Caco-2 (cell line): ENCODE data around the gene COX7A2. TPM values are rescaled to one million over a fixed set of nuclear protein-coding genes. Genes with fewer than 3 reads are reported as not detected.

Experiments used
- BruUV-seq: library from RNA; stranded (reverse); fragments of 400-500 nt; replicated peaks from 2 replicates; lab custom pipeline; 2021; lab: Mats Ljungman, UMichigan
- CTCF ChIA-PET: fragments of 300-600 bp; sonication (Branson Sonifier 250); formaldehyde crosslinking; loops from one replicate; lab custom pipeline; 2022; ENCODE audit warnings: antibody characterized with exemption; lab: Charles Lee
- POLR2A ChIA-PET: fragments of 300-600 bp; sonication (Branson Sonifier 250); formaldehyde crosslinking; loops from one replicate; lab custom pipeline; 2022; ENCODE audit warnings: antibody characterized with exemption; lab: Charles Lee
- DNase-seq, 2 experiments: peaks; one replicate each; pipeline versions ENCODE4 v3.0.0 to v3.0.0-alpha.2; 2020 to 2022
- H3K27me3 ChIP-seq: replicated peaks from 2 replicates; pipeline ENCODE4 v1.6.0; 2011; ENCODE audit warnings: low read length; ENCODE audit not compliant: control insufficient read depth, insufficient read depth
- H3K36me3 ChIP-seq: 2 replicates; pipeline ENCODE4 v1.5.1; 2011; ENCODE audit warnings: low read length; ENCODE audit not compliant: control insufficient read depth, insufficient read depth
- H3K4me1 ChIP-seq: fragments of 250-450 bp; sonication (Bioruptor Pico); 2 replicates; pipeline ENCODE4 v1.5.1; 2020; ENCODE audit warnings: mild to moderate bottlenecking
- H3K4me3 ChIP-seq: 2 replicates; pipeline ENCODE4 v1.5.1; 2011; ENCODE audit warnings: low read depth, mild to moderate bottlenecking, control low read depth, low read length
- H3K9me3 ChIP-seq: fragments of 250-450 bp; sonication (Bioruptor Pico); 2 replicates; pipeline ENCODE4 v1.5.1; 2020; ENCODE audit warnings: mild to moderate bottlenecking, moderate library complexity
- H3K27ac Mint-ChIP-seq: one replicate; pipeline ENCODE4 v1.8.0; 2022; ENCODE audit warnings: mixed read lengths; ENCODE audit not compliant: unreplicated experiment
- H3K27me3 Mint-ChIP-seq: one replicate; pipeline ENCODE4 v1.8.0; 2022; ENCODE audit warnings: mixed read lengths; ENCODE audit not compliant: insufficient read depth, unreplicated experiment
- H3K36me3 Mint-ChIP-seq: one replicate; pipeline ENCODE4 v1.8.0; 2022; ENCODE audit warnings: mild to moderate bottlenecking, mixed read lengths; ENCODE audit not compliant: insufficient read depth, unreplicated experiment
- H3K4me1 Mint-ChIP-seq: one replicate; pipeline ENCODE4 v1.8.0; 2022; ENCODE audit warnings: low read depth, mixed read lengths; ENCODE audit not compliant: unreplicated experiment
- H3K4me3 Mint-ChIP-seq: one replicate; pipeline ENCODE4 v1.8.0; 2022; ENCODE audit warnings: mild to moderate bottlenecking, moderate library complexity, mixed read lengths; ENCODE audit not compliant: unreplicated experiment
- H3K9me3 Mint-ChIP-seq: one replicate; pipeline ENCODE4 v1.8.0; 2022; ENCODE audit warnings: mixed read lengths; ENCODE audit not compliant: unreplicated experiment
- CTCF ChIP-seq, 2 experiments: fragments of 200-600 bp in 1 of 2; IDR thresholded peaks; 1 replicate in 1 of 2; 2 replicates in 1 of 2; pipeline versions ENCODE4 v1.5.1 to v1.8.0; 2011 to 2022; ENCODE audit warnings: antibody characterized with exemption in 1 of 2, control low read depth in 1 of 2, inconsistent platforms in 1 of 2, low read depth in 1 of 2, low read length in 1 of 2, mild to moderate bottlenecking in 1 of 2, moderate library complexity in 1 of 2; ENCODE audit not compliant: insufficient read depth in 1 of 2, severe bottlenecking in 1 of 2, unreplicated experiment in 1 of 2
- intact Hi-C: fragments of 100-400 bp; cut with micrococcal nuclease; formaldehyde crosslinking; loops from one replicate; pipeline ENCODE4 v1.10.0; 2022; ENCODE audit not compliant: unreplicated experiment
- total RNA-seq: library from RNA; stranded (reverse); gene quantifications from 2 replicates; pipeline ENCODE4 v1.2.3, GENCODE V29; 2022

Gene COX7A2
- total RNA-seq, 1 experiment from 2014 or later, result 381 TPM

DNA sequence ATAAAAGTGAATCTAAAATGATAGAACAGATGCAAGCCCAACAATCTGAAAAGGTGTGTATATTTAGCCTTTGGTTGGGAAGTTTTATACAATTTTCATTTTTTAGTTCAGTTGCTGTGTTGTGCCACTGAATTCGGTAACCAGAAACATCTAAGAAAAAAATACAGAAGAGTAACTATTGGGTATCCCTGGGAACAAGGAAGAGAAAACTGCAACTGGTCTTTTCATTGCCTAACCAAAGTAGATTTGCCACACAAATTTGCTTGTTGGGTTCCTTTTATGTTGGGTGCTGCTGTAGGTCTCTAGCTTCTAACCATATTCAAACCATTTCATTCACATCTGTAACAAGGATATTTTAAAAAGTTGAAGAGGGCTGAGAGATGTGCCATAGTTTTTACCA is 43.8 kb upstream of the COX7A2 start:
- H3K4me1 Mint-ChIP-seq, result no peaks in the 10 kb centered on the region
- Histone ChIP-seq H3K4me1 (no peaks in the 10 kb centered on the region; the same call in 1 of the 2 replicates), H3K27me3 (no peaks in the 10 kb centered on the region), H3K36me3 (no peaks in the 10 kb centered on the region), H3K4me3 (no peak overlapping the region), H3K9me3 (no peaks in the 10 kb centered on the region)
- no TSS peak for BruUV-seq
- no peak for DNase-seq
- POLR2A ChIA-PET, result no interaction called here
- H3K27me3 Mint-ChIP-seq, result no peaks in the 10 kb centered on the region
- H3K9me3 Mint-ChIP-seq, result no peaks in the 10 kb centered on the region
- CTCF ChIA-PET, result no interaction called here
- H3K36me3 Mint-ChIP-seq, result no peaks in the 10 kb centered on the region
- intact Hi-C loops, result no loop called here
- H3K27ac Mint-ChIP-seq, result no peak overlapping the region
- TF ChIP-seq CTCF (IDR thresholded peaks at IDR 0.05; ENCODE audit: insufficient read depth in 1 of 2, low read depth in 1 of 2, low read length in 1 of 2, severe bottlenecking in 1 of 2, unreplicated experiment in 1 of 2), result no peak
- H3K4me3 Mint-ChIP-seq, result no peak overlapping the region

DNA sequence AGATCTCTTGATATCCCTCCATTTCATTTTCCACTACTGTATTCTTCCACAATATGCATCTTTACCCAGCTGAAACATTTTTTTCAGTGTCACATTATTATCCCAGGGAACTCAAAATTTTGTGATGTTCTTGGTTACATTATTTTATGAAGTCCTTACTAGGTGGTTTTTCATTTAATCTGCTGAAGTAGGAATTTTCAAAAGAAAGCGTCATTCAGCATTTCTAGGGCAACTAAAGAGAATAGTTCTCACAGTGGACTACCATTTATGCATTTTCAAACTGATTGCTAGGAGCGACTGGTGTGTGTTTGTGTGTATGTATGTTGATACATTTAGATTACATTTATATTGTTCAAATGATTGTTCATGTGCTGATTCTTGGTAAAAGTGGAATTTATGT is 43.4 kb upstream of the COX7A2 start:
- intact Hi-C loops, result no loop called here
- no peaks in the 10 kb centered on the region for H3K27me3 Mint-ChIP-seq
- Histone ChIP-seq H3K4me1 (no peaks in the 10 kb centered on the region; the same call in 1 of the 2 replicates), H3K9me3 (no peaks in the 10 kb centered on the region), H3K27me3 (no peaks in the 10 kb centered on the region), H3K36me3 (no peaks in the 10 kb centered on the region), H3K4me3 (no peak overlapping the region)
- H3K4me3 Mint-ChIP-seq, result no peak overlapping the region
- ChIA-PET POLR2A (no interaction called here), CTCF (no interaction called here)
- no peaks in the 10 kb centered on the region for H3K36me3 Mint-ChIP-seq
- H3K27ac Mint-ChIP-seq, result no peak overlapping the region
- no peaks in the 10 kb centered on the region for H3K9me3 Mint-ChIP-seq
- no peak for TF ChIP-seq CTCF (IDR thresholded peaks at IDR 0.05; ENCODE audit: insufficient read depth in 1 of 2, low read depth in 1 of 2, low read length in 1 of 2, severe bottlenecking in 1 of 2, unreplicated experiment in 1 of 2)
- no peaks in the 10 kb centered on the region for H3K4me1 Mint-ChIP-seq
- BruUV-seq, result no TSS peak
- DNase-seq, result no peak

- H3K36me3 ChIP-seq, result no peaks in the 10 kb centered on the region
- no peaks in the 10 kb centered on the region for H3K27me3 ChIP-seq
- ChIA-PET POLR2A (interaction anchor here (0.6 to 1.0 kb wide), 3 partner anchors 11 to 182 kb away, joined by 3 to 4 read pairs (median 4); partner anchors contain the start of gene COX7A2), CTCF (interaction anchor here (0.7 to 1.8 kb wide), 2 partner anchors 12 to 19 kb away, joined by 3 to 10 read pairs; no protein-coding TSS in a partner anchor)
- H3K4me3 ChIP-seq, result peak overlapping the region; percentile 97
- Mint-ChIP-seq H3K36me3 (no peaks in the 10 kb centered on the region), H3K4me3 (no peak overlapping the region), H3K9me3 (no peaks in the 10 kb centered on the region), H3K27me3 (no peaks in the 10 kb centered on the region), H3K27ac (no peak overlapping the region), H3K4me1 (no peaks in the 10 kb centered on the region)
- no peak for TF ChIP-seq CTCF (IDR thresholded peaks at IDR 0.05; ENCODE audit: insufficient read depth in 1 of 2, low read depth in 1 of 2, low read length in 1 of 2, severe bottlenecking in 1 of 2, unreplicated experiment in 1 of 2)
- H3K4me1 ChIP-seq, result peaks cover 9% of the 10 kb centered on the region; the same call in 1 of the 2 replicates
- no peak for DNase-seq
- no peaks in the 10 kb centered on the region for H3K9me3 ChIP-seq
- intact Hi-C loops, result loop anchor here (1.0 to 2.0 kb wide), 2 partner anchors 42 to 318 kb away; partner anchors contain the start of gene COX7A2
- TSS peak; percentile 74 for BruUV-seq
These were observed 41.7 kb upstream of the COX7A2 start for GRCh38 chr6:75285283-75285639.
